T-helper 2 cell treated with Interferon-gamma antibody and Interleukin-4, amounts not matched to agents 5 μg/mL and 100 μg/mL, for 36 hours (primary cell): ENCODE results near the gene ASMTL.
A peak's percentile ranks its signal among the peaks of the same experiment; 100 is the strongest.
"Not testable (repeated sequence)": the region's sequence is repeated elsewhere in the genome, so short reads cannot be mapped to it uniquely, and the experiment has no call there.

Experiments used
- DNase-seq: peaks from one replicate; pipeline ENCODE4 v3.0.0; 2021; ENCODE audit warnings: low spot score
- H3K27ac Mint-ChIP-seq: one replicate; pipeline ENCODE4 v1.8.0; 2021; ENCODE audit warnings: mild to moderate bottlenecking, mixed read lengths
- H3K27me3 Mint-ChIP-seq: one replicate; pipeline ENCODE4 v1.8.0; 2021; ENCODE audit warnings: low read depth, mixed read lengths
- H3K36me3 Mint-ChIP-seq: one replicate; pipeline ENCODE4 v1.8.0; 2021; ENCODE audit warnings: low read depth, mixed read lengths
- H3K4me1 Mint-ChIP-seq: one replicate; pipeline ENCODE4 v1.8.0; 2021; ENCODE audit warnings: low read depth, mixed read lengths
- H3K4me3 Mint-ChIP-seq: one replicate; pipeline ENCODE4 v1.8.0; 2022; ENCODE audit warnings: mild to moderate bottlenecking, moderate library complexity, mixed read lengths
- H3K9me3 Mint-ChIP-seq: one replicate; pipeline ENCODE4 v1.8.0; 2021; ENCODE audit warnings: mixed read lengths

The ASMTL gene

GRCh38 chrX:1452516-1453394 lies at the start of gene ASMTL:
Gene ASMTL, minus strand, starts transcription at chrX:1452909. Its CDS starts 69 bp downstream, at chrX:1452840.
- Mint-ChIP-seq H3K27ac (peak within 1 kb of the TSS; percentile 96), H3K4me3 (peak within 1 kb of the TSS; percentile 86), H3K27me3 (no peaks in the 10 kb centered on the region), H3K36me3 (peaks cover 24% of the 10 kb centered on the region), H3K4me1 (peaks cover 22% of the 10 kb centered on the region), H3K9me3 (peaks cover 24% of the 10 kb centered on the region)
- DNase-seq = peak; percentile 100

- Mint-ChIP-seq H3K4me3 (no peak overlapping the region), H3K9me3 (no peaks in the 10 kb centered on the region), H3K4me1 (peaks cover 22% of the 10 kb centered on the region), H3K27ac (peak overlapping the region; percentile 42), H3K36me3 (peaks cover 43% of the 10 kb centered on the region), H3K27me3 (no peaks in the 10 kb centered on the region)
- no peak for DNase-seq
Observed at GRCh38 chrX:1502241-1502640, 49.5 kb upstream of the ASMTL start.

GRCh38 chrX:1500701-1501624 lies 48.3 kb upstream of the ASMTL start:
- H3K27ac Mint-ChIP-seq = peak overlapping the region; percentile 81
- no peaks in the 10 kb centered on the region for H3K27me3 Mint-ChIP-seq
- peaks cover 37% of the 10 kb centered on the region for H3K36me3 Mint-ChIP-seq
- no peak for DNase-seq
- peak overlapping the region; percentile 9 for H3K4me3 Mint-ChIP-seq
- H3K9me3 Mint-ChIP-seq = no peaks in the 10 kb centered on the region
- peaks cover 17% of the 10 kb centered on the region for H3K4me1 Mint-ChIP-seq

DNA sequence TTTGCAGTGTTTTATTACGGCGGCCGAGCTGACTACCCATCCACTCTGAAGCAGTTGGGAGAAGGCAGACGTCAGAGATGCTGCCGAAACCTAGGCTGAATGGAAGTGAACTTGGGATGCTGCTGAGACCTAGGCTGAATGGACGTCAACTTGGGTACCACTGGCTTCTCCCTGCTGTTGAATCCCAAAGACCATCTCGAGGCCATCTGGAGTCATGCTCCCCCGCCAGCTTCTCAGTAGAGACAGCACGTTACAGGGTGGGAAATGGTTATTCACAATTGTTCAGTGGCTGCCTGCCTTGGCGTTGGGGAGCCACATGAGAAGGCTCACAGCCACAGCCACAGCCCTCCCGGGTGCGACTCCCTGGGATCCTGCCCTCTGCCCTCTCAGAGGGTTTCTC lies 43.4 kb upstream of the ASMTL start:
- DNase-seq = no peak
- H3K36me3 Mint-ChIP-seq = peaks cover 34% of the 10 kb centered on the region
- peaks cover 2% of the 10 kb centered on the region for H3K27me3 Mint-ChIP-seq
- no peak overlapping the region for H3K27ac Mint-ChIP-seq
- peaks cover 30% of the 10 kb centered on the region for H3K4me1 Mint-ChIP-seq
- H3K4me3 Mint-ChIP-seq = no peak overlapping the region
- H3K9me3 Mint-ChIP-seq = peaks cover 10% of the 10 kb centered on the region

DNA sequence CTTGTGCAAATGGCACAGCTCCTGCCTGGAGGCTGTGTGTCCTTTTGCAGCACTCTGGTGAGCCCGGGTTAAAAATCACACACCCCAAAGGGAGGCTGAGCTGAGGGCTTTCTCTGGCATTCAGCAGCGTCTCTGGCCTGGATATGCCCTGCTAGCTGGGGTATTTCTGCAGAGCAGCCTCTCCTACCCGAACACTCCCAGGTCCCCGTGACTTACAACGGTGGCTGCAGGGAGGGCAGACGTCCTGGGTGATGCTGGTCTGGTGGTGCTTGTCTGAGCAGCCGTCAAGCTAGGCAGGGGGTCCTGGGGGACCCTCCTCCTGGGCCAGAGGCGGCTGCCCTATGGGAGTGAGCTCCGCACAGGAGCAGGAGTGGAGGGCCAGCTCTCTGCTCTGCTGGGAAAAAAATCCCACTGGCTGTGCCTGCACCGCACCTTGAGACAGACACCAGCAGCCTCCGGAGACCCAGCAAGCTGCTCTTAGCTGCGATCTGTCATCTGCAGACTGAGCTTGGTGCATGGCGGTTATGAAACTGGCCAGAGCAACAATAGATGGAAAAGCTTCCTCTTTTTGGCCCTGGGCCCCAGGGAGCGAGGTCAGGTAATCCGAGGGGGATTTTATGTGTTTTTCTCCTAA lies 41.3 kb upstream of the ASMTL start:
- peaks cover 43% of the 10 kb centered on the region for H3K36me3 Mint-ChIP-seq
- H3K27ac Mint-ChIP-seq = peak overlapping the region; percentile 73
- H3K4me3 Mint-ChIP-seq = no peak overlapping the region

GRCh38 chrX:1493412-1493811 lies 40.7 kb upstream of the ASMTL start:
- H3K4me3 Mint-ChIP-seq = no peak overlapping the region
- peaks cover 2% of the 10 kb centered on the region for H3K27me3 Mint-ChIP-seq
- H3K4me1 Mint-ChIP-seq = peaks cover 29% of the 10 kb centered on the region

More for the DNA sequence above, 41.3 kb upstream of the ASMTL start:
- Mint-ChIP-seq H3K27me3 (peaks cover 2% of the 10 kb centered on the region), H3K4me1 (peaks cover 29% of the 10 kb centered on the region), H3K9me3 (peaks cover 16% of the 10 kb centered on the region)
- no peak for DNase-seq

GRCh38 chrX:1492421-1493012 lies 39.8 kb upstream of the ASMTL start:
- Mint-ChIP-seq H3K36me3 (peaks cover 54% of the 10 kb centered on the region), H3K27ac (peak overlapping the region; percentile 83), H3K4me3 (peak overlapping the region; percentile 21), H3K27me3 (peaks cover 2% of the 10 kb centered on the region), H3K4me1 (peaks cover 30% of the 10 kb centered on the region), H3K9me3 (peaks cover 21% of the 10 kb centered on the region)
- DNase-seq = no peak

More at GRCh38 chrX:1493412-1493811, 40.7 kb upstream of the ASMTL start:
- H3K27ac Mint-ChIP-seq = peak overlapping the region; percentile 73
- DNase-seq = no peak
- H3K9me3 Mint-ChIP-seq = peaks cover 21% of the 10 kb centered on the region
- H3K36me3 Mint-ChIP-seq = peaks cover 49% of the 10 kb centered on the region

DNA sequence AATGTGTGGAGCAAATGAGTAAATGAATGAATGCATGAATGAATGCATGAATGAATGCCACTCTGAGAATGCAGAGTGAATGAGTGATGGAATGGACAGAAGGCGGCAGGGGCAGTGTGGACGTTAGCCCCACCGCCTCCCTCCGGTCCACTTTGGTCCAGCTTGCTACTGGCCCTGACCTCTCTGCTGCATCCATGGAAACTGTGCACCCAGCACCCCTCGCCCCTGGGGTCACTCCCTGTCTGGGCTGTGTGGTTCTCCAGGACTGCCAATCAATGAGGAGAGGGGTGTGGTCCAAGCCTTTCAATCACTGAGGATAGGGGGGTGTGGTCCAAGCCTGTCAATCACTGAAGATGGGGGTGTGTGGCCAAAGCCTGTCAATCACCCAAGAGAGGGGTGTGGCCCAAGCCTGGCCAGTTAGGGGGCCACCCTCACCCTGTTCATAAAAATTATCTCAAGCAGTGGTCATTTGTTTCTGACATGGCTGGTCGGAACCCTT lies 39.2 kb upstream of the ASMTL start:
- Mint-ChIP-seq H3K27ac (peak overlapping the region; percentile 83), H3K27me3 (peaks cover 2% of the 10 kb centered on the region), H3K36me3 (peaks cover 60% of the 10 kb centered on the region), H3K4me3 (peak overlapping the region; percentile 10), H3K9me3 (peaks cover 21% of the 10 kb centered on the region), H3K4me1 (peaks cover 36% of the 10 kb centered on the region)
- DNase-seq = peak; percentile 59

GRCh38 chrX:1491248-1491647 lies 38.5 kb upstream of the ASMTL start:
- H3K4me3 Mint-ChIP-seq, DNase-seq, H3K27me3 Mint-ChIP-seq: not testable (repeated sequence)
- peaks cover 22% of the 10 kb centered on the region for H3K9me3 Mint-ChIP-seq
- H3K27ac Mint-ChIP-seq = peak overlapping the region; percentile 53
- peaks cover 65% of the 10 kb centered on the region for H3K36me3 Mint-ChIP-seq
- H3K4me1 Mint-ChIP-seq = peaks cover 36% of the 10 kb centered on the region

- DNase-seq, H3K4me3 Mint-ChIP-seq, H3K27ac Mint-ChIP-seq, H3K27me3 Mint-ChIP-seq: not testable (repeated sequence)
- peaks cover 24% of the 10 kb centered on the region for H3K9me3 Mint-ChIP-seq
- H3K36me3 Mint-ChIP-seq = peaks cover 66% of the 10 kb centered on the region
- H3K4me1 Mint-ChIP-seq = peaks cover 35% of the 10 kb centered on the region
Observed at GRCh38 chrX:1490723-1491122, 38.0 kb upstream of the ASMTL start.

DNA sequence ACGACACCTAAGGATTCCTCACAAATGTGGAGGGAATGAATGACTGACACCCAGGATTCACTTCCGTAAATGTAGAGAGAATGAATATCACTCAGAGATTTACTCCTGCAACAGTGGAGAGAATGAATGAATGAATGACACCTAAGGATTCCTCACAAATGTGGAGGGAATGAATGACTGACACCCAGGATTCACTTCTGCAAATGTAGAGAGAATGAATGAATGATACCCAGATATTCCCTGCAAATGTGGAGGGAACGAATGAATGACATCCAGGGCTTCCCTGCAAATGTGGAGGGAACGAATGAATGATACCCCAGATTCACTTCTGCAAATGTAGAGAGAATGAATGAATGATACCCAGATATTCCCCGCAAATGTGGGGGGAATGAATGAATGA lies 36.6 kb upstream of the ASMTL start:
- not testable (repeated sequence) for DNase-seq
- peaks cover 34% of the 10 kb centered on the region for H3K4me1 Mint-ChIP-seq

DNA sequence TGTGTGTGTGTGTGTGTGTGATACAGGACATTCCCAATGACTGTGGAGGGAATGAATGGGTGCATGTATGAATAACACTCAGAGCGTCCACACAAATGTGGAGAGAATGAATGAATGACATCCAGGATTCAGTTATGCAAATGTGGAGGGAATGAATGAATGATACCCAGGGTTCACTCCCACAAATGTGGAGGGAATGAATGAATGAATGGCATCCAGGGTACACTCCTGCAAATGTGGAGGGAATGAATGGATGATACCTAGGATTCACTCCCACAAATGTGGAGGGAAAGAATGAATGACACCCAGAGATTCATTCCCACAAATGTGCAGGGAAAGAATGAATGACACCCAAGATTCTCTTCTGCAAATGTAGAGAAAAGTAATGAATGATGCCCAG lies 36.0 kb upstream of the ASMTL start:
- Mint-ChIP-seq H3K4me1 (peaks cover 36% of the 10 kb centered on the region), H3K27me3 (peaks cover 2% of the 10 kb centered on the region), H3K9me3 (peaks cover 24% of the 10 kb centered on the region), H3K4me3 (no peak overlapping the region), H3K36me3 (peaks cover 76% of the 10 kb centered on the region), H3K27ac (no peak overlapping the region)
- DNase-seq = no peak

More for the DNA sequence above, 36.6 kb upstream of the ASMTL start:
- Mint-ChIP-seq H3K9me3 (peaks cover 24% of the 10 kb centered on the region), H3K27ac (peak overlapping the region; percentile 10), H3K36me3 (peaks cover 70% of the 10 kb centered on the region)
- not testable (repeated sequence) for H3K27me3 Mint-ChIP-seq, H3K4me3 Mint-ChIP-seq

- Mint-ChIP-seq H3K9me3 (peaks cover 24% of the 10 kb centered on the region), H3K4me3 (no peak overlapping the region), H3K4me1 (peaks cover 37% of the 10 kb centered on the region), H3K27ac (no peak overlapping the region), H3K36me3 (peaks cover 80% of the 10 kb centered on the region), H3K27me3 (peaks cover 2% of the 10 kb centered on the region)
- DNase-seq = no peak
Observed at GRCh38 chrX:1488141-1488540, 35.4 kb upstream of the ASMTL start.
